B cell (primary cell): ENCODE data around the gene BST1. TPM values are rescaled to one million over a fixed set of nuclear protein-coding genes. Genes with fewer than 3 reads are reported as not detected.

Experiments
- ATAC-seq: fragments of 200-7000 bp; cut with Tn5 transposase; one replicate; pipeline ENCODE4 v1.10.0; 2021; ENCODE audit warnings: low read depth, mild to moderate bottlenecking, moderate number of reproducible peaks, moderate library complexity
- CTCF ChIA-PET: fragments of 350-600 bp; sonication (Branson Sonifier 250); formaldehyde crosslinking; loops from one replicate; lab custom pipeline; 2021; ENCODE audit warnings: antibody characterized with exemption, inconsistent platforms; lab: Charles Lee
- POLR2A ChIA-PET: fragments of 350-600 bp; sonication (Branson Sonifier 250); formaldehyde crosslinking; loops from one replicate; lab custom pipeline; 2021; ENCODE audit warnings: antibody characterized with exemption; lab: Charles Lee
- DNase-seq: peaks from one replicate; pipeline ENCODE4 v3.0.0; 2013
- H2AFZ ChIP-seq: 2 replicates; pipeline ENCODE4 v1.6.1; 2012; ENCODE audit warnings: mild to moderate bottlenecking, low read depth, low read length; ENCODE audit not compliant: insufficient read depth, poor library complexity, severe bottlenecking
- H3K27ac ChIP-seq, 2 donors: 1 replicate in 1 of 2; 2 replicates in 1 of 2; pipeline ENCODE4 v1.5.1; 2012 to 2013; ENCODE audit warnings: low read length in 2 of 2, mild to moderate bottlenecking in 2 of 2, moderate library complexity in 1 of 2
- H3K27me3 ChIP-seq, 4 experiments: fragments of 200-600 bp in 1 of 4; sonication (generic) in 1 of 4; replicated peaks in 1 of 4; 1 replicate in 2 of 4; 2 replicates in 2 of 4; pipeline versions ENCODE4 v1.6.1 to v1.7.0; 2013 to 2016; ENCODE audit warnings: low read length in 3 of 4, mild to moderate bottlenecking in 2 of 4, mixed read lengths in 1 of 4, moderate library complexity in 1 of 4; ENCODE audit not compliant: insufficient read depth in 4 of 4, control insufficient read depth in 3 of 4; ENCODE audit errors: control extremely low read depth in 1 of 4
- H3K36me3 ChIP-seq, 2 experiments: replicated peaks in 1 of 2; 1 replicate in 1 of 2; 2 replicates in 1 of 2; pipeline versions ENCODE4 v1.6.1 to v1.7.1; 2013; ENCODE audit warnings: low read length in 1 of 2; ENCODE audit not compliant: insufficient read depth in 2 of 2, control insufficient read depth in 1 of 2; ENCODE audit errors: control extremely low read depth in 1 of 2, extremely low read depth in 1 of 2
- H3K4me1 ChIP-seq, 2 donors: fragments of 200-600 bp in 1 of 2; sonication (generic) in 1 of 2; 1 replicate in 1 of 2; 2 replicates in 1 of 2; pipeline versions ENCODE4 v1.5.1 to v1.6.1; 2013 to 2017; ENCODE audit warnings: low read length in 2 of 2; ENCODE audit not compliant: control insufficient read depth in 2 of 2, insufficient read depth in 2 of 2
- H3K4me2 ChIP-seq: replicated peaks from 2 replicates; pipeline ENCODE3; 2012; ENCODE audit warnings: mild to moderate bottlenecking, low read depth, low read length; ENCODE audit not compliant: poor library complexity, severe bottlenecking
- H3K4me3 ChIP-seq, 5 experiments: fragments of 200-600 bp in 1 of 5; sonication (generic) in 1 of 5; 1 replicate in 3 of 5; 2 replicates in 2 of 5; pipeline versions ENCODE4 v1.5.1 to v1.7.0; 2011 to 2016; ENCODE audit warnings: low read length in 4 of 5, mild to moderate bottlenecking in 4 of 5, low read depth in 2 of 5, control low read depth in 1 of 5, moderate library complexity in 1 of 5; ENCODE audit not compliant: insufficient read depth in 1 of 5; ENCODE audit errors: control extremely low read depth in 1 of 5, extremely low read depth in 1 of 5
- H3K79me2 ChIP-seq: fragments of 200-600 bp; sonication (generic); one replicate; pipeline ENCODE4 v1.6.0; 2016; ENCODE audit warnings: low read length; ENCODE audit not compliant: control insufficient read depth, insufficient read depth
- H3K9ac ChIP-seq: fragments of 200-600 bp; sonication (generic); 2 replicates; pipeline ENCODE4 v1.6.1; 2017; ENCODE audit warnings: mild to moderate bottlenecking, low read length, moderate library complexity
- H3K9me3 ChIP-seq, 3 donors: one replicate each; pipeline versions ENCODE4 v1.6.1 to v1.7.1; 2013; ENCODE audit warnings: low read length in 2 of 3; ENCODE audit not compliant: control insufficient read depth in 2 of 3, insufficient read depth in 1 of 3; ENCODE audit errors: control extremely low read depth in 1 of 3
- H4K20me1 ChIP-seq: 2 replicates; pipeline ENCODE4 v1.6.0; 2012; ENCODE audit warnings: mild to moderate bottlenecking, low read length; ENCODE audit not compliant: insufficient read depth, control insufficient read depth, poor library complexity, severe bottlenecking
- H3K27ac Mint-ChIP-seq: one replicate; pipeline ENCODE4 v1.8.0; 2021; ENCODE audit warnings: mixed read lengths
- H3K27me3 Mint-ChIP-seq: one replicate; pipeline ENCODE4 v1.8.0; 2021; ENCODE audit warnings: mixed read lengths
- H3K4me1 Mint-ChIP-seq: one replicate; pipeline ENCODE4 v1.8.0; 2021; ENCODE audit warnings: mixed read lengths
- H3K4me3 Mint-ChIP-seq: one replicate; pipeline ENCODE4 v1.8.0; 2021; ENCODE audit warnings: mixed read lengths
- H3K9me3 Mint-ChIP-seq: one replicate; pipeline ENCODE4 v1.8.0; 2022; ENCODE audit warnings: mixed read lengths; ENCODE audit not compliant: insufficient read depth
- CTCF ChIP-seq: fragments of 200-600 bp; IDR thresholded peaks from one replicate; pipeline ENCODE4 v1.8.0; 2022; ENCODE audit warnings: antibody characterized with exemption, mild to moderate bottlenecking
- EZH2 ChIP-seq: IDR thresholded peaks from 2 replicates; pipeline ENCODE4 v1.6.1; 2012; ENCODE audit warnings: borderline replicate concordance, low read depth, mild to moderate bottlenecking, moderate library complexity, low read length; ENCODE audit not compliant: insufficient read depth, poor library complexity, severe bottlenecking
- WGBS: methylation state at CpG from one replicate; pipeline ENCODE4 v1.1.5; 2013; ENCODE audit warnings: missing lambda C conversion rate; ENCODE audit not compliant: insufficient coverage; 5-methylcytosine and 5-hydroxymethylcytosine counted together
- intact Hi-C: fragments of 100-400 bp; cut with micrococcal nuclease; formaldehyde crosslinking; loops from one replicate; pipeline ENCODE4 v1.10.0; 2022
- polyA plus RNA-seq: library from polyadenylated mRNA; depleted of rRNA; stranded (reverse); fragments of >200 nt; gene quantifications from 2 replicates; pipeline ENCODE4 v1.2.3, GENCODE V29; 2012
- total RNA-seq, 2 donors: library from RNA; stranded (reverse); fragments of 120-200 nt in 1 of 2; gene quantifications; 1 replicate in 1 of 2; 2 replicates in 1 of 2; pipeline versions ENCODE4 v1.2.3 to v1.2.4, GENCODE V29; 2013 to 2022

The BST1 gene
- total and polyA plus RNA-seq, 2 donors (not counting 1 experiment from before 2014, with no cell fraction given), result 0.32 to 1.00 TPM

DNA sequence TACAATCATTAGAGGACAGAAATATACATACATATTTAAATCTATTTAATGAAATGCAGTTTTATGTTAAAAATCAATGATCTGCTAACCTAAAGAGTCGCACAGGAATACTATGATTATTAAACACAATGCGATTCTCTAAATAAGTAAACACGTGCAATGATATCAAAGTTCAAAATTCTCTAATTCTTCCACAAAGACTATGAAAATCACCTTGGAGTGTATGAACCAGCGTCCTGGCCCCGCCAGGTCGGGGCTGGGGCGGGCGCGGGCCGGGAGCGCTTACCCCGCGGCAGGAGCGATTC, 21.8 kb upstream of the BST1 start:
- CTCF ChIA-PET, result interaction anchor here (2.1 kb wide), 1 partner anchor 26 kb away, joined by 9 read pairs; the partner anchor contains the start of gene FBXL5
- Histone ChIP-seq H3K79me2 (peaks cover 24% of the 10 kb centered on the region), H2AFZ (peak overlapping the region; percentile 97), H3K27ac (peak overlapping the region; percentile 68 to 80), H3K9me3 (no peaks in the 10 kb centered on the region), H3K36me3 (peaks cover 0 to 5% of the 10 kb centered on the region in 2 experiments), H4K20me1 (no peaks in the 10 kb centered on the region), H3K9ac (peak overlapping the region; percentile 98), H3K4me1 (peaks cover 8 to 16% of the 10 kb centered on the region in 2 donors), H3K4me3 (peak overlapping the region; percentile 83 to 99 (median 89)), H3K27me3 (no peaks in the 10 kb centered on the region), H3K4me2 (peak overlapping the region; percentile 82)
- Mint-ChIP-seq H3K9me3 (no peaks in the 10 kb centered on the region), H3K27me3 (no peaks in the 10 kb centered on the region), H3K27ac (no peak overlapping the region), H3K4me3 (peak overlapping the region; percentile 95), H3K4me1 (peaks cover 22% of the 10 kb centered on the region)
- TF ChIP-seq CTCF, result no peak
- no peak for TF ChIP-seq EZH2
- POLR2A ChIA-PET, result interaction anchor here (0.6 to 2.3 kb wide), 2 partner anchors 21 to 25 kb away, joined by 3 to 8 read pairs; partner anchors contain the start of gene FBXL5
- intact Hi-C loops, result loop anchor here (1.0 to 5.0 kb wide), 4 partner anchors 26 to 678 kb away; partner anchors contain the start of genes FBXL5 and TAPT1
- DNase-seq, result no peak
- ATAC-seq, result no peak
- WGBS, result 0% methylated on average over 11 of the region's 14 CpGs
